Effector memory CD8-positive, alpha-beta T cell (primary cell): Measurements from ENCODE around the gene NOL3.
A peak's percentile ranks its signal among the peaks of the same experiment; 100 is the strongest.

Source experiments
- ATAC-seq: fragments of 150-1000 bp; cut with Tn5 transposase; replicated peaks from 2 replicates; pipeline ENCODE4 v1.10.0; 2021; ENCODE audit warnings: mild to moderate bottlenecking, moderate library complexity
- DNase-seq, 3 experiments: peaks; one replicate each; pipeline ENCODE4 v3.0.0; 2021
- H3K27ac Mint-ChIP-seq, 2 donors: one replicate each; pipeline ENCODE4 v1.8.0; 2022; ENCODE audit warnings: mild to moderate bottlenecking in 2 of 2, mixed read lengths in 2 of 2, moderate library complexity in 2 of 2
- H3K27me3 Mint-ChIP-seq, 2 donors: one replicate each; pipeline ENCODE4 v1.8.0; 2022; ENCODE audit warnings: mixed read lengths in 2 of 2
- H3K36me3 Mint-ChIP-seq: one replicate; pipeline ENCODE4 v1.8.0; 2022; ENCODE audit warnings: mild to moderate bottlenecking, moderate library complexity, mixed read lengths; ENCODE audit not compliant: insufficient read depth
- H3K4me1 Mint-ChIP-seq, 2 donors: one replicate each; pipeline ENCODE4 v1.8.0; 2022; ENCODE audit warnings: low read depth in 2 of 2, mixed read lengths in 2 of 2
- H3K4me3 Mint-ChIP-seq, 2 donors: one replicate each; pipeline ENCODE4 v1.8.0; 2022; ENCODE audit warnings: mild to moderate bottlenecking in 2 of 2, mixed read lengths in 2 of 2, moderate library complexity in 2 of 2
- H3K9me3 Mint-ChIP-seq, 2 donors: one replicate each; pipeline ENCODE4 v1.8.0; 2022; ENCODE audit warnings: mixed read lengths in 2 of 2

The NOL3 gene

DNA sequence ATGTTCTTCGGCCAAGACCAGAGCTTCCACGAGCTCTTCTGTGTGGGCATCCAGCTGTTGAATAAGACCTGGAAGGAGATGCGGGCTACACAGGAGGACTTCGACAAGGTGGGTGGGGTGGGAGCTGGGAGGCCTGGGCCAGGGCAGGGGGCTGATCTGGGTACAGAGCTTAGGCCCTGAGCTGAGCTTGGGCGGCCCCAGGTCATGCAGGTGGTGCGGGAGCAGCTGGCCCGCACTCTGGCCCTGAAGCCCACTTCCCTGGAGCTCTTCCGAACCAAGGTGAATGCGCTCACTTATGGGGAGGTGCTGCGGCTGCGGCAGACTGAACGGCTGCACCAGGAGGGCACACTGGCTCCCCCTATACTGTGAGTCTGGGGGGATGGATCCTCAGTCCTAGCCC lies 32.1 kb downstream of the NOL3 start:
- Mint-ChIP-seq H3K4me1 (peaks cover 0 to 12% of the 10 kb centered on the region in 2 donors), H3K9me3 (no peaks in the 10 kb centered on the region)
- DNase-seq = no peak

DNA sequence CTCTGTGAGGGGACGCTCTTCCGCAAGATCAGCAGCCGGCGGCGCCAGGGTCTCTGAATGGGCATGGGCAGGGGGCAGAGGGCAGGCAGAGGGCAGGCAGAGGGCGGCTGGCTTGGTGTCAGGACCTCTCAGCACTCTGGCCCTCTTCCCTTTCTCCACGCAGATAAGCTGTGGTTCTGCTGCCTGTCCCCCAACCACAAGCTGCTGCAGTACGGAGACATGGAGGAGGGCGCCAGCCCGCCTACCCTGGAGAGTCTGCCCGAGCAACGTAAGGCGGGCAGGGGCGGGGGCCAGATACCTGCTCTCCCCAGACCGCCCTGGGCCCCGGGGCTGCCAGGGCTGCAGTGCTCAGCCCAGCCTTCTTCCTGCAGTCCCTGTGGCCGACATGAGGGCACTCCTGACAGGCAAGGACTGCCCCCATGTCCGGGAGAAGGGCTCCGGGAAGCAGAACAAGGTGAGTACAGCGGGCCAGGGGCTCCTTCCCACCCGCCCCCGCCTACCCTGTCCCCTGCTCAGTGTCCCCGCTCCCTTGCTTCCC lies 32.7 kb downstream of the NOL3 start:
- DNase-seq (no peak), ATAC-seq (no peak)
- H3K36me3 Mint-ChIP-seq = peaks cover 22% of the 10 kb centered on the region
- H3K27ac Mint-ChIP-seq = no peak overlapping the region
- H3K4me3 Mint-ChIP-seq = no peak overlapping the region
- no peaks in the 10 kb centered on the region for H3K9me3 Mint-ChIP-seq
- H3K27me3 Mint-ChIP-seq = no peaks in the 10 kb centered on the region
- H3K4me1 Mint-ChIP-seq = peaks cover 0 to 12% of the 10 kb centered on the region in 2 donors

More for the DNA sequence above, 32.1 kb downstream of the NOL3 start:
- Mint-ChIP-seq H3K27ac (no peak overlapping the region), H3K27me3 (no peaks in the 10 kb centered on the region), H3K4me3 (no peak overlapping the region), H3K36me3 (peaks cover 24% of the 10 kb centered on the region)
- no peak for ATAC-seq

DNA sequence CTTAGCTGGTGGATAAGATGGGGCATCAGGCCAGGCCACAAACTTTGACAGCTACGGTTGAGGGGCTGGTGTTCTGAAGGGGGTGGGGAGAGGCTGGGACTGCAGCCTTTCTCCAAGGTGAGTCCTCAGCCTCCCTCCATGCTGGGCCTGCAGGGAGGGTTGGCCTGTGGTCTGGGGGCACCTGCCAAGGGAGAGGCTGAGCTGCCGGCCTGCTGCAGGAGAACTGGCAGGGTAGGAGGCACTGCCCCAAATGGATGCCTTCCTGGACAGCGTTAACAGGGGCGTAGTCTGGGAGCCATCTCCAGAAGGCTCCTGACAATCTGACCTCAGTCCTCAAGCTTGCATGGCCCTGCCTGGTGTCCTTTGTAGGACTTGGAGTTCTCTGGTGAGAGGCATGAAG lies 33.7 kb downstream of the NOL3 start:
- ATAC-seq (no peak), DNase-seq (no peak)
- H3K4me1 Mint-ChIP-seq = peaks cover 0 to 9% of the 10 kb centered on the region in 2 donors
- H3K36me3 Mint-ChIP-seq = peaks cover 15% of the 10 kb centered on the region
- H3K4me3 Mint-ChIP-seq = no peak overlapping the region
- H3K27ac Mint-ChIP-seq = no peak overlapping the region
- H3K9me3 Mint-ChIP-seq = no peaks in the 10 kb centered on the region
- H3K27me3 Mint-ChIP-seq = no peaks in the 10 kb centered on the region

DNA sequence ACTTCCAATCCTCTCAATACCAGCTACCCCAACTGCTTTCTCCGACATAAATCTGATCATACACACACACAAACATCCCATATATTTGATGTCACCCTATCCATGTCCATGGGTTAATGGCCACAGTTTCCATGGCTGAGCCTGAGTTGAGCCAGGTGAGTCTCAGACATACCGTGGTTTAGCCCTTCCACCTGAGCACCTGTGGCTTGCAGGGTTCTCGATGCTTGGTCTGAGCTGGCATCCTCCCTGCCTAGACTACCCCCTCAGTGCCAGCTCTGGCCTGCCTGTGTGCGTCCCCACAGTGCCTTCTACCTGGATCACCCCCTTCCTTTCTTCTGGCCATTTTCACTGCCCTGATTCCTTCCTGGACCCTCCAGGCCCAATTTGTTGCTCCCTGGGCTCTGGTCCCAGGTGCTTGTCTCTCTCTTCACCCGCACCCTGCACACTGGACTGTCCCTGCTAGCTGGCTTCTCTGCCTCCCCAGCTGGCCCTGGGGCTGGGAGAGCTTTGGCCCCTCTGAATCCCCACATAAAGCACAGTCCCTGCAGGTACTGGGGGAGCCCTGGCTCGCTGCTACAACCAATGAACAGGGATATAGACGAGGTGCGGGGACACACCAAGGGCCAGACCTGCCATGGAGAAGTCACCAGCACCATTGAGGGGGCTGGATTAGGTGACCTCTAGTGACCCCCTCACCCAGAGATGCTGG lies 35.9 kb downstream of the NOL3 start:
- Mint-ChIP-seq H3K4me3 (no peak overlapping the region), H3K9me3 (no peaks in the 10 kb centered on the region), H3K27ac (peak overlapping the region; percentile 12 to 79), H3K4me1 (peaks cover 0 to 9% of the 10 kb centered on the region in 2 donors), H3K36me3 (peaks cover 8% of the 10 kb centered on the region), H3K27me3 (no peaks in the 10 kb centered on the region)
- ATAC-seq = no peak
- no peak for DNase-seq

DNA sequence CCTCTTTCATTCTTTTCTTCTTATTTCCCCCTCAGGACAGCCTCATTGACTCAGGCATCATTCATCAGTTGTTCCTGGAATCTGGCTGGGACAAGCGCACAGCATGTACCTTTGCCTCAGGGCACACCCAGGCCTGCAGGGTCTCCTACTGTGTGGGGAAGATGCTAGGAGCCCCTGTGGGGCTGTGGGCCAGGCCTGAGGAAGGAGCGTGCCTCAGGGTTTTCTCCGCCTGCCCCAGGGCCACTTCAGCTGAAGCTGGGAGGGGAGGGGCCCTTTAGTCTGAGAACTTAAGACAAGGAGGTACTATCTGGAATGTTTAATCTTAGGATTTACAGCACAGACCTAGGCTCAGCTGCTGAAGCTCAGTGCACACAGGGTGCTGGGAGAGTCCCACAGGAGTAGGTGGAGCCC lies 36.5 kb downstream of the NOL3 start:
- H3K4me1 Mint-ChIP-seq = peaks cover 0 to 9% of the 10 kb centered on the region in 2 donors
- no peak for DNase-seq
- no peak for ATAC-seq
- H3K9me3 Mint-ChIP-seq = no peaks in the 10 kb centered on the region
- no peaks in the 10 kb centered on the region for H3K27me3 Mint-ChIP-seq
- H3K27ac Mint-ChIP-seq = peak overlapping the region; percentile 12 to 79
- peaks cover 5% of the 10 kb centered on the region for H3K36me3 Mint-ChIP-seq
- no peak overlapping the region for H3K4me3 Mint-ChIP-seq

DNA sequence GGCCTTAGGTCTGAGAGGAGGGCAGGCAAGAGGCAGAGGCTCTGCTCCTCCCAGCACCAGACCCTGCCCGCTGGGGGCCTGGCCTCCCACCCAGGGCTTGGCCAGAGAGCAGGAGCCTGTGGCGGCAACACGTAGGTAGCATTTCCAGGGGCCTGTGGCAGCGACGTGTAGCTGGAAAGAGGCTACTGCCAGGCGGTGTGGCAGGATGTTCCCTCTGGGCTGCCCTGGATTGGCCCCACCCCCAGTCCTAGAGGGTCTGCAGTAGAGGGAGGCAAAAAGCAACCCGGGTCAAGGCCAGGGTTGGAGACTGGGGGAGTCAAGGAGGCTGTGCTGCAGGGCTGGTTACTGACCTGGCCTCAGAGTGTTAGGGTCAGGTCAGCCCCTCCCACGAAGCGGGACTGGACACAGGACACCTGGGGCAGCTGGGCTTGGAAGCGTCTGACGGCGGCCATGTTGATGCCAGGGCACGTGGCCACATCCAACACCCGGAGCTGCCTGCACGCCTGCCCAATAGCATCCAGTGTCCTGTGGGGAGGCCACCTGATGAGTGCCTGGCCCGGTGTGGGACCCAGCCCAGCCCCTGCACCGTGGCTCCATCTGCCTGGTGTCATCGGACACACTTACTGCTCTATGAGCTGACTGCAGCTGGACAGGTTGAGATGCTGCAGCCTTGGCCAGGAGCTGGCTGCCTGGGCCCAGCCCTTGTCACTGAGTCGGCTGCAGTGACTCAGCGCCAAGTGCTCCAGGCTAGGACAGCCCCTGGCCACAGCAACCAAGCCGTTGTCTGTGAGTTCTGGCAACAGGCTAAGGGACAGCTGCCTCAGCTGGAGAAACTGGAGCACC lies 37.1 kb downstream of the NOL3 start:
- Mint-ChIP-seq H3K4me3 (no peak overlapping the region), H3K9me3 (no peaks in the 10 kb centered on the region), H3K36me3 (no peaks in the 10 kb centered on the region), H3K27me3 (no peaks in the 10 kb centered on the region), H3K4me1 (peaks cover 0 to 9% of the 10 kb centered on the region in 2 donors), H3K27ac (peak overlapping the region in 1 of 2 donors; percentile 79)
- ATAC-seq (no peak), DNase-seq (no peak)

DNA sequence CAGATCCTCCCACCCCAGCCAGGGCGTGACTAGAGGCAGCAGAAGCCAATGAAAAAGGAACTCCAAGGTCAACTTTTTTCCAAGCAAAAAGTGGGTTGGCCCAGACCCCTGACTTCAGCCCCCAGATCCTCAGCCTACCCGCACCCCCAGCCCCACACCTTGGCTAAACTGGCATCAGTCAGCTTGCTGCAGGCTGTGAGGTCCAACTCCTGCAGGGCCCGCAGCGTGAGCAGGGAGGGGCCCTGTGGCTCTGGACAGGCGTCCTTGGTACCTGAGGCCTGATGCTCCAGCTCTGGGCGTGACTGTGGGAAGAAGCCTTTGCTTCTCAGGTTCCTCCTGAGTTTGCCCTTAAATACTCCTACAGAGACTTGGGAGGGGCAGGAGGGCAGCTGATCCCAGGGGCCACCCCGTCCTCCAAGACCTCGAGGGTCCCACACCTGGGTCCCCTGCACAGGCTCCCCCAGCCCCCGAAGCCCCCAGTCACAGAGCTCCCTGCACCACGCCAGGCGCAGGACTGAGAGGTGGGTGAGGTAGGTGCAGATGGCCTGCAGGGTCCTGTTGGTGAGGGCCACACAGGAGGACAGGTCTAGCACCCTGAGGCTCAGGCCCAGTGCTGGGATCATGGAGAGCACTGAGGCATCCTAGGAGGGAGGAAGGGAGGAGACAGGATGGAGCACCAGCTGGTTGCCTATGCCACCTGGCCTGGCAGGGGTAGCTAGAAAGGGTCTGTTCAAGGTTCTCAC lies 38.0 kb downstream of the NOL3 start:
- ATAC-seq = no peak

DNA sequence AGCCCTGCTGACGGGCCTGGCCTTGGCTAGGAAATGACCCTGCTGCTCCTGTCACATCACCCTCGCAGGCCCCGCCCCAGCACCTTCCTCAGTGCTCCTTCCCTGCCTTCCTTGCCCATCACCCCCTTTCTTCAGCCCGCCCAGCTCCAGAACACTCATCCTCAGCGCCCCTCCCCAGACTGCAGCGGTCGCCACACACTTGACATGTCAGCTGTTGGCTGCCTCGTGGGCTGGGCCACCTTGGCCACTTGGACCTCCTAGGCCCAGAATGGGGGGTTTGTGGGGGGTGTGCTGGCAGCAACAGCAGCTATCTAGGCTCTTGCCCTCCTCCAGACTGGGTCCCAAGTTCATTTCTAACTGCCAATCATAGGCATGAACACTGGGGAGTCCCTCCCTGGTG lies 39.2 kb downstream of the NOL3 start:
- H3K9me3 Mint-ChIP-seq = no peaks in the 10 kb centered on the region
- H3K27ac Mint-ChIP-seq = peak overlapping the region in 1 of 2 donors; percentile 28
- no peaks in the 10 kb centered on the region for H3K36me3 Mint-ChIP-seq
- ATAC-seq (no peak), DNase-seq (no peak)
- H3K4me3 Mint-ChIP-seq = no peak overlapping the region
- H3K4me1 Mint-ChIP-seq = peaks cover 0 to 9% of the 10 kb centered on the region in 2 donors
- no peaks in the 10 kb centered on the region for H3K27me3 Mint-ChIP-seq

More for the DNA sequence above, 38.0 kb downstream of the NOL3 start:
- Mint-ChIP-seq H3K27me3 (no peaks in the 10 kb centered on the region), H3K27ac (no peak overlapping the region), H3K36me3 (no peaks in the 10 kb centered on the region), H3K4me1 (peaks cover 0 to 9% of the 10 kb centered on the region in 2 donors), H3K9me3 (no peaks in the 10 kb centered on the region), H3K4me3 (no peak overlapping the region)
- no peak for DNase-seq

DNA sequence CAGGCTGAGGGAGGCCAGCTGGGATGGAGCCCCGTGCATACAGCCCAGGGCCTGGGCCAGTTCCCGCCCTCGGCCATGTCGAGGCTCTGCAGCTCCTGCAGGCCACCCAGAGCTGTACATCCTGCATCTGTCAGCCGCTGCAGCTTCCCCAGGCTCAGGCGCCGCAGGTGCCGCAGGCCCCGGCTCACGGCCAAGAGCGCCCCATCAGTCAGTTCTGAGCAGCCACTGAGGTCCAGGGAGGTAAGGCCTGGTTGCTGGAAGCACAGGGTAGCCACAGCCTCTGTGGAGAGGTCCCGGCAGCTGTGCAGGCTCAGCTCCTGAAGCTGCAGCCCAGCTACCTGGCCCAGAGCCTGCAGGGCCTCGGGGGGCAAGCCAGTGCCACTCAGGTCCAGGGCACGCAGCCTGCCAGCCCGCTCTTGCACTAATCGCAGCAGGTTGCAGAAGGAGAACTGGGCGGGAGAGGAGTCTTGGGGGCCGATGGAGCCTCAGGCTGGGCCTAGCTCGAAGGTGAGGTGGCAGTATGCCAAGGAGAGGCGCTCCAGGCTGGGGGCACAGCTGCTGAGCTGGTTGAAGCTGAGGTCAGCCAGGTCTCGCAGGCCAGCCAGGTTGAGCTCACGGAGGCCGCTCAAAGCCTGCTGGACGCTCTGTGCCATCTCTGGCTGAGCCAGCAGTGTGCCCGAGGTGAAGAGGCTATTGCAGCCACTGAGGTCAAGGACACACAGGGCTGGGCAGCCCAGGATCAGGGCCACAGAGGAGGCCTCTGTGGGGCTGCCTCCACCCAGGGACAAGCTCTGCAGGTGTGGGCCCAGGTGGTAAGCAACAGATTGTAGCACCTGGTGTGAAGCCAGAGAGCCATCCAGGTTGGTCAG lies 40.0 kb downstream of the NOL3 start:
- Mint-ChIP-seq H3K4me1 (peaks cover 0 to 9% of the 10 kb centered on the region in 2 donors), H3K4me3 (no peak overlapping the region), H3K27ac (no peak overlapping the region), H3K27me3 (no peaks in the 10 kb centered on the region), H3K9me3 (no peaks in the 10 kb centered on the region), H3K36me3 (no peaks in the 10 kb centered on the region)
- no peak for DNase-seq
- ATAC-seq = no peak

DNA sequence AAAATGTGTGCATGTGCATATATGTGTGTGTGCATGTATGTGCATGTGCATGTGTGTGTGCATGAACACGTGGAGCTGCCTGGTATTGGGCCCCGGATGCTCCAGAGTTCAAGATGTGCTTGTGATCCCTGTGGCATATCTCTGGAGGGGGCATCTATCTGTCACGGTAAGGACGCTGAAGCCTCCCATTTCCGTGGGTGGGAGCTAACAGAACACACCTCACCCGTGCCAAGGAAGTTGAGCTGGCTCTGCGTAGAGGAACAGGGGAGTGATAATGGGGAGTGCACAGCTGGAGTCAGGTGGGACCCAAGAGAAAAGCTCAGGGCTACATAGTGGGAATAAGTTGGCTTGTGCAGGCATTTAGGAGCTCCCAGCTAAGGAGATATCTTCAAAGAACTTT lies 41.3 kb downstream of the NOL3 start:
- H3K4me3 Mint-ChIP-seq = no peak overlapping the region
- H3K27me3 Mint-ChIP-seq = no peaks in the 10 kb centered on the region
- H3K36me3 Mint-ChIP-seq = no peaks in the 10 kb centered on the region
- peaks cover 3 to 6% of the 10 kb centered on the region in 2 donors for H3K4me1 Mint-ChIP-seq
- H3K9me3 Mint-ChIP-seq = no peaks in the 10 kb centered on the region
- ATAC-seq (no peak), DNase-seq (no peak)
- no peak overlapping the region for H3K27ac Mint-ChIP-seq

DNA sequence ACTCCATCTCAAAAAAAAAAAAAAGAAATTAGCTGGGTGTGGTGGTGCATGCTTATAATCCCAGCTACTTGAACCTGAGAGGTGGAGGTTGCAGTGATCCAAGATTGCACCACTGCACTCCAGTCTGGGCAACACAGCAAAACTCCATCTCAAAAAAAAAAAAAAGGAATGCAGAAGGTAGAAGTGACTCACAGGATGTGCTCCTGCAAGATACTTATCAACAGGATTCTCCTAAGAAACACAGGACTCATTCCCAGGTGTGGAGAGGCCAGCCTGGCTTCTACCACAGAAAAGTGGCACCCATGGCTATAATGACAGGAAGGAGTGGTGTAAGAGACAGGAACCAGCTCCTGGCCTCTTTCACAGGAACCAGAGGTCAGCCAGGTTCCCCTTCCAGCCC lies 42.4 kb downstream of the NOL3 start:
- Mint-ChIP-seq H3K4me1 (peaks cover 2 to 6% of the 10 kb centered on the region in 2 donors), H3K27me3 (no peaks in the 10 kb centered on the region), H3K4me3 (no peak overlapping the region), H3K36me3 (no peaks in the 10 kb centered on the region), H3K27ac (peak overlapping the region in 1 of 2 donors; percentile 39), H3K9me3 (no peaks in the 10 kb centered on the region)
- ATAC-seq = no peak
- no peak for DNase-seq

DNA sequence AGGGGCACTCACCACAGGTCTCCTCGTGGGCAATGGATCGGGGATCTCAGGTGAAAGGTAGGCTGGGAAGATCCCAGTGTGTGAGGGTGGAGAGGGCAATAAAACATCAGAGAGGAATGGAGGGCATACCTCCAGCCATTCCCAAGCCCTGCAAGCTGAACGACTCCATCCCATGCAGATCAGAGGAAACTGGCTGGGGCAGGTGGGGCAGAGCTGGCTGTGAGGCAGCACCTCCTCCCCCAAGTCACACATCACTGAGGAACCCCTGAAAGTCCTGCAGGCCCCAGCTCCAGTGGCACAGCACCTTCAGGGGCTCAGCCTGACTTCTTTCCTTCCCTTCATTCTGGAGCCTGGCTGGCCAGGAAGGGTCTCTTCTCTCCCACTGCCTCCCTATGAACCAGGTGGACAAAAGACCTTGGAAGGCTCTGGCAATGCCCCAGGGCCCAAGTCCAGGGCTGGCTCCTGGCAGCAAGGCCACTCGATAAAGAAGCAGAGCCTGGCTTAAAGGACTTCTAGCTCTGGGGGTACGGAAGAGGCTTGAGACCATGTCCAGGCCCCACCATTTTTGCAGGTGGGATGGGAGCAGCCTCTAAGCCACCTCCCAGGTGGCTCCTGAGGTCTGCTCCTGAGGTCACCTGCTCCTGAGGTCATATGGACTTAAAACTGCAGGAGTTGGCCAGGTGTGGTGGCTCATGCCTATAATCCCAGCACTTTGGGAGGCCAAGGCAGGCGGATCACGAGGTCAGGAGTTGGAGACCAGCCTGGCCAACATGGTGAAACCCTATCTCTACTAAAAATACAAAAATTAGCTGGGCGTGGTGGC lies 43.1 kb downstream of the NOL3 start:
- H3K4me3 Mint-ChIP-seq = no peak overlapping the region
- no peaks in the 10 kb centered on the region for H3K9me3 Mint-ChIP-seq
- H3K27ac Mint-ChIP-seq = peak overlapping the region in 1 of 2 donors; percentile 39
- peaks cover under 1% of the 10 kb centered on the region for H3K36me3 Mint-ChIP-seq
- no peak for ATAC-seq
- H3K27me3 Mint-ChIP-seq = no peaks in the 10 kb centered on the region
- peaks cover 2 to 6% of the 10 kb centered on the region in 2 donors for H3K4me1 Mint-ChIP-seq
- DNase-seq = no peak
